SK-N-SH (cell line): Measurements from ENCODE around the gene MAP4K3. TPM values are rescaled to one million over a fixed set of nuclear protein-coding genes. Genes with fewer than 3 reads are reported as not detected.
"Not testable (repeated sequence)": the region's sequence is repeated elsewhere in the genome, so short reads cannot be mapped to it uniquely, and the experiment has no call there.

Source experiments
- CTCF ChIA-PET: fragments of 300-600, 350-600 bp; formaldehyde crosslinking; extraction: SDS; loops from one replicate; lab custom pipeline; 2021; lab: Yijun Ruan, JAX
- POLR2A ChIA-PET: fragments of 350-600 bp; sonication (Branson Sonifier 250); formaldehyde crosslinking; extraction: SDS; loops from one replicate; lab custom pipeline; 2020; ENCODE audit warnings: antibody characterized with exemption, inconsistent platforms; lab: Yijun Ruan, JAX
- DNase-seq: peaks from one replicate; pipeline ENCODE4 v3.0.0; 2012
- H2AFZ ChIP-seq: fragments of 200-600 bp; sonication (generic); 2 replicates; pipeline ENCODE4 v1.8.1; 2016; ENCODE audit warnings: antibody characterized with exemption, mild to moderate bottlenecking, low read depth
- H3F3A ChIP-seq: fragments of 200-600 bp; sonication (generic); replicated peaks from 2 replicates; pipeline ENCODE3; 2016; ENCODE audit warnings: antibody characterized with exemption, mild to moderate bottlenecking; ENCODE audit not compliant: insufficient read depth
- H3K27ac ChIP-seq, 2 experiments: fragments of 200-500 bp in 1 of 2; fragments of 200-600 bp in 1 of 2; sonication (Bioruptor generic) in 1 of 2; sonication (generic), shearing (Covaris generic) in 1 of 2; 2 replicates each; pipeline versions ENCODE4 v1.5.1 to v1.6.1; 2014 to 2016; ENCODE audit warnings: low read depth in 2 of 2, inconsistent platforms in 1 of 2, low read length in 1 of 2, mild to moderate bottlenecking in 1 of 2, mixed read lengths in 1 of 2
- H3K27me3 ChIP-seq: fragments of 200-600 bp; sonication (generic), shearing (Covaris generic); 2 replicates; pipeline ENCODE4 v1.6.1; 2016; ENCODE audit warnings: mixed run types; ENCODE audit not compliant: insufficient read depth
- H3K36me3 ChIP-seq, 2 experiments: fragments of 200-500 bp in 1 of 2; fragments of 200-600 bp in 1 of 2; sonication (Bioruptor generic) in 1 of 2; sonication (generic) in 1 of 2; replicated peaks in 1 of 2; 2 replicates each; pipeline versions ENCODE3 to v1.5.1; 2014 to 2016; ENCODE audit warnings: low read length in 1 of 2, mild to moderate bottlenecking in 1 of 2; ENCODE audit not compliant: insufficient read depth in 2 of 2, control insufficient read depth in 1 of 2
- H3K4me1 ChIP-seq, 2 experiments: fragments of 200-500 bp in 1 of 2; fragments of 200-600 bp in 1 of 2; sonication (Bioruptor generic) in 1 of 2; sonication (generic), shearing (Covaris generic) in 1 of 2; 2 replicates each; pipeline versions ENCODE4 v1.5.1 to v1.6.1; 2014 to 2016; ENCODE audit warnings: low read depth in 1 of 2, low read length in 1 of 2, mixed run types in 1 of 2; ENCODE audit not compliant: insufficient read depth in 2 of 2, control insufficient read depth in 1 of 2
- H3K4me2 ChIP-seq: fragments of 200-600 bp; sonication (generic), shearing (Covaris generic); 2 replicates; pipeline ENCODE4 v1.6.1; 2017; ENCODE audit warnings: mixed run types
- H3K4me3 ChIP-seq, 2 experiments: fragments of 200-500 bp in 1 of 2; fragments of 200-600 bp in 1 of 2; sonication (Bioruptor generic) in 1 of 2; sonication (generic), shearing (Covaris generic) in 1 of 2; 2 replicates each; pipeline versions ENCODE4 v1.5.1 to v1.8.1; 2014 to 2016; ENCODE audit warnings: low read depth in 2 of 2, inconsistent platforms in 1 of 2, low read length in 1 of 2, mild to moderate bottlenecking in 1 of 2, mixed read lengths in 1 of 2, moderate library complexity in 1 of 2
- H3K79me2 ChIP-seq: fragments of 200-600 bp; sonication (generic); 2 replicates; pipeline ENCODE4 v1.8.1; 2017; ENCODE audit warnings: mild to moderate bottlenecking; ENCODE audit not compliant: insufficient read depth
- H3K9ac ChIP-seq: fragments of 200-600 bp; sonication (generic); 2 replicates; pipeline ENCODE4 v1.6.1; 2017; ENCODE audit warnings: mixed run types
- H3K9me2 ChIP-seq: fragments of 200-600 bp; sonication (generic); 2 replicates; pipeline ENCODE4 v1.6.1; 2017; ENCODE audit warnings: mixed run types
- H3K9me3 ChIP-seq: fragments of 200-600 bp; sonication (generic); 2 replicates; pipeline ENCODE4 v1.6.1; 2017; ENCODE audit warnings: mixed run types, mild to moderate bottlenecking, moderate library complexity
- H4K20me1 ChIP-seq: fragments of 200-600 bp; sonication (generic); 2 replicates; pipeline ENCODE4 v1.6.1; 2017; ENCODE audit warnings: mild to moderate bottlenecking, mixed run types; ENCODE audit not compliant: insufficient read depth
- ELF1 ChIP-seq: IDR thresholded peaks from 2 replicates; pipeline ENCODE4 v1.4.0; 2012
- FOXJ3 ChIP-seq: sonication (generic); formaldehyde crosslinking; IDR thresholded peaks from 2 replicates; pipeline ENCODE4 v1.5.1; 2020; ENCODE audit warnings: mild to moderate bottlenecking, missing genetic modification reagents
- GABPA ChIP-seq: IDR thresholded peaks from 2 replicates; pipeline ENCODE4 v1.4.0; 2012; ENCODE audit warnings: low read depth, mild to moderate bottlenecking
- GATA2 ChIP-seq: sonication (generic); formaldehyde crosslinking; IDR thresholded peaks from 2 replicates; pipeline ENCODE4 v1.5.0; 2020; ENCODE audit warnings: mild to moderate bottlenecking, missing genetic modification reagents
- MXI1 ChIP-seq: IDR thresholded peaks from 2 replicates; pipeline ENCODE4 v1.6.1; 2012; ENCODE audit warnings: mild to moderate bottlenecking, low read depth, low read length, improper control_type of control experiment
- SIN3A ChIP-seq: IDR thresholded peaks from 2 replicates; pipeline ENCODE4 v1.6.1; 2012; ENCODE audit warnings: low read depth, mild to moderate bottlenecking, low read length, moderate library complexity, borderline replicate concordance
- TAF1 ChIP-seq: IDR thresholded peaks from 2 replicates; pipeline ENCODE4 v1.6.1; 2012; ENCODE audit warnings: low read depth, mild to moderate bottlenecking, low read length, moderate library complexity, borderline replicate concordance
- TCF12 ChIP-seq: IDR thresholded peaks from 2 replicates; pipeline ENCODE4 v1.4.0; 2012
- YY1 ChIP-seq: IDR thresholded peaks from 2 replicates; pipeline ENCODE4 v1.4.0; 2012; ENCODE audit warnings: low read depth, mild to moderate bottlenecking
- WGBS: methylation state at CpG from one replicate; pipeline ENCODE4 v1.1.6; 2017; ENCODE audit warnings: low lambda C conversion rate; 5-methylcytosine and 5-hydroxymethylcytosine counted together
- polyA plus RNA-seq, 3 experiments: library from polyadenylated mRNA; depleted of rRNA; stranded (reverse); fragments of >200 nt; gene quantifications; 2 replicates each; pipeline ENCODE4 v1.2.3, GENCODE V29; 2012
- TF ChIP-seq, protein P1 (sequence below): IDR thresholded peaks from 2 replicates; pipeline ENCODE4 v1.4.0; 2012; ENCODE audit warnings: low read depth
- TF ChIP-seq, protein P2 (sequence below): fragments of 150-350 bp; IDR thresholded peaks from 2 replicates; pipeline ENCODE4 v1.6.1; 2017; ENCODE audit warnings: antibody characterized with exemption, low read length, low read depth, borderline replicate concordance

MAP4K3 gene
- polyA plus RNA-seq, 1 of the 3 experiments (the other 2 are of a cell fraction) = 8.8 TPM

DNA sequence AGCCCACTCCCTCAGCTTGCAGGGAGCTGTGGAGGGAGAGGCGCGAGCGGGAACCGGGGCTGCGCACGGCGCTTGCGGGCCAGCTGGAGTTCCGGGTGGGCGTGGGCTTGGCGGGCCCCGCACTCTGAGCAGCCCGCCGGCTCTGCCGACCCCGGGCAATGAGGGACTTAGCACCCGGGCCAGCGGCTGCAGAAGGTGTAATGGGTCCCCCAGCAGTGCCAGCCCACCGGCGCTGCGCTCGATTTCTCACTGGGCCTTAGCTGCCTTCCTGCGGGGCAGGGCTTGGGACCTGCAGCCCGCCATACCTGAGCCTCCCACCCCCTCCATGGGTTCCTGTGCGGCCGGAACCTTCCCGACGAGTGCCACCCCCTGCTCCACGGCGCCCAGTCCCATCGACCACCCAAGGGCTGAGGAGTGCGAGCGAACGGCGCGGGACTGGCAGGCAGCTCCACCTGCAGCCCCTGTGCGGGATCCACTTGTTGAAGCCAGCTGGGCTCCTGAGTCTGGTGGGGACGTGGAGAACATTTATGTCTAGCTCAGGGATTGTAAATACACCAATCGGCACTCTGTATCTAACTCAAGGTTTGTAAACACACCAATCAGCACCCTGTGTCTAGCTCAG is 192.7 kb downstream of the MAP4K3 start:
- H3K4me2 ChIP-seq = peak overlapping the region; percentile 89
- not testable (repeated sequence) for H4K20me1 ChIP-seq, H3K9me3 ChIP-seq, H3K4me1 ChIP-seq, H3K9me2 ChIP-seq, DNase-seq, H3F3A ChIP-seq, H3K27me3 ChIP-seq, H3K79me2 ChIP-seq
- WGBS = 31% methylated on average over 20 of the region's 39 CpGs
- CTCF ChIA-PET = interaction anchor here (0.6 to 3.9 kb wide), 6 partner anchors 9 to 297 kb away, joined by 3 to 18 read pairs (median 4); no protein-coding TSS in a partner anchor
- H3K9ac ChIP-seq = peak overlapping the region; percentile 67
- 0 out of 2 replicates have a peak, but pooled peaks have one; percentile 1 for TF ChIP-seq FOXJ3 (CRISPR knock-in tag)
- 0 out of 2 replicates have a peak, but pooled peaks have one; percentile 10 for TF ChIP-seq GATA2 (CRISPR knock-in tag)
- TF ChIP-seq ELF1 = 0 out of 2 replicates have a peak, but pooled peaks have one; percentile 27
- peak overlapping the region in 1 of 2 experiments; percentile 56; a peak in 2 of 4 replicates for H3K27ac ChIP-seq
- peak overlapping the region; percentile 95 for H2AFZ ChIP-seq
- peaks cover 9 to 12% of the 10 kb centered on the region in 2 experiments for H3K36me3 ChIP-seq
- peak overlapping the region; percentile 79 to 85 for H3K4me3 ChIP-seq
- POLR2A ChIA-PET = interaction anchor here (0.7 to 1.7 kb wide), 3 partner anchors 27 to 124 kb away, joined by 3 to 6 read pairs (median 5); partner anchors contain the start of gene SOS1

- peak; percentile 91 for DNase-seq
- Histone ChIP-seq H3K9me2 (no peaks in the 10 kb centered on the region), H4K20me1 (no peaks in the 10 kb centered on the region), H3K9me3 (no peaks in the 10 kb centered on the region), H3K4me2 (peak within 1 kb of the TSS; percentile 89), H3K9ac (peak within 1 kb of the TSS; percentile 67), H2AFZ (peak within 1 kb of the TSS; percentile 95), H3K4me1 (peaks cover 0 to 7% of the 10 kb centered on the region in 2 experiments; a peak in 3 of 4 replicates), H3K27me3 (no peaks in the 10 kb centered on the region), H3K27ac (peak within 1 kb of the TSS in 1 of 2 experiments; percentile 56; a peak in 2 of 4 replicates), H3K4me3 (peak within 1 kb of the TSS; percentile 79 to 85), H3K36me3 (peaks cover under 1 to 5% of the 10 kb centered on the region in 2 experiments), H3K79me2 (no peaks in the 10 kb centered on the region), H3F3A (peaks cover 13% of the 10 kb centered on the region)
- ChIA-PET CTCF (interaction anchor here (1.2 to 3.9 kb wide), 5 partner anchors 10 to 296 kb away, joined by 3 to 18 read pairs (median 5); partner anchors contain the start of gene SOS1), POLR2A (interaction anchor here (0.7 to 1.7 kb wide), 3 partner anchors 27 to 123 kb away, joined by 3 to 6 read pairs (median 5); partner anchors contain the start of gene SOS1)
- TF ChIP-seq, protein P1, sequence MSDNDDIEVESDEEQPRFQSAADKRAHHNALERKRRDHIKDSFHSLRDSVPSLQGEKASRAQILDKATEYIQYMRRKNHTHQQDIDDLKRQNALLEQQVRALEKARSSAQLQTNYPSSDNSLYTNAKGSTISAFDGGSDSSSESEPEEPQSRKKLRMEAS = peak; percentile 92
- TF ChIP-seq MXI1 (peak; percentile 70), GABPA (peak; percentile 66), TAF1 (no peak), FOXJ3 (CRISPR knock-in tag) (peak; percentile 41; the same call in 1 of the 2 replicates), SIN3A (peak; percentile 80; the same call in 1 of the 2 replicates), YY1 (no peak), TCF12 (0 out of 2 replicates have a peak, but pooled peaks have one; percentile 4)
- TF ChIP-seq, protein P2, sequence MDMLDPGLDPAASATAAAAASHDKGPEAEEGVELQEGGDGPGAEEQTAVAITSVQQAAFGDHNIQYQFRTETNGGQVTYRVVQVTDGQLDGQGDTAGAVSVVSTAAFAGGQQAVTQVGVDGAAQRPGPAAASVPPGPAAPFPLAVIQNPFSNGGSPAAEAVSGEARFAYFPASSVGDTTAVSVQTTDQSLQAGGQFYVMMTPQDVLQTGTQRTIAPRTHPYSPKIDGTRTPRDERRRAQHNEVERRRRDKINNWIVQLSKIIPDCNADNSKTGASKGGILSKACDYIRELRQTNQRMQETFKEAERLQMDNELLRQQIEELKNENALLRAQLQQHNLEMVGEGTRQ = no peak
- WGBS = 25% methylated on average over 35 of the region's 58 CpGs
These were observed 193.5 kb downstream of the MAP4K3 start, which contains the start of gene CDKL4 for GRCh38 chr2:39243469-39244123. TSS of gene CDKL4 (minus strand) at chr2:39243970.
